Measurements from ENCODE around the gene CD40LG. TPM values are rescaled to one million over a fixed set of nuclear protein-coding genes. Genes with fewer than 3 reads are reported as not detected.
A peak's percentile ranks its signal among the peaks of the same experiment; 100 is the strongest.

The CD40LG gene
- total RNA-seq, 1 donor from 2014 or later, result not detected

DNA sequence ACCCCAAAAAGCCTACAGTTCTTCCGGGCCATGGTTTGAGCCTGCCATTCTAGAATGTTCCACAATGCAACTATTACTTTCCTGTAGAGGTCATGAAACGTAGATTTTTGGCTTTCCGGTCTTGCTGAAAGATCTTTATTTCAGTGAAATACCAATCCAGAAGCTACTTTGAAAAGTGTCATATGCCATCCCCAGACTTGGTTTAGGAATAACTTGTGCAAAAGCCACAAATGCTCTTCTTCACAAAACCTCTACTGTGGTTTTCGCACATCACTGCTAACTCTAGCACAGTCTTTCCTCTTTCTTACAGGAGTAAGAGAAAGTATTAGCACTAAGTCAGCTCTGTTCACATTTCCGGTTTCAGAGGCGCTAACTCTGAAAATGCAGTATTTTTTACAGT is 12.7 kb upstream of the CD40LG start:
- H3K36me3 ChIP-seq, result no peaks in the 10 kb centered on the region
- no peaks in the 10 kb centered on the region for H3K79me2 ChIP-seq (ENCODE audit: low read depth)
- H3K4me2 ChIP-seq, result peak overlapping the region; percentile 62
- H3K4me1 ChIP-seq, result peaks cover 17% of the 10 kb centered on the region
- no peaks in the 10 kb centered on the region for H4K20me1 ChIP-seq (ENCODE audit: low read depth)
- no peak overlapping the region for H3K27ac ChIP-seq
- H3K4me1 Mint-ChIP-seq, result peaks cover 15% of the 10 kb centered on the region
- H3K27ac Mint-ChIP-seq, result no peak overlapping the region
- DNase-seq (ENCODE audit: low spot score), result no peak
- H3K36me3 Mint-ChIP-seq, result no peaks in the 10 kb centered on the region
- H3K4me3 ChIP-seq, result no peak overlapping the region
- H3K9me3 ChIP-seq (ENCODE audit: low read depth), result peaks cover 5% of the 10 kb centered on the region
- H2AFZ ChIP-seq (replicated peaks), result no peak overlapping the region
- H3K4me3 Mint-ChIP-seq, result no peak overlapping the region
- peaks cover 2% of the 10 kb centered on the region for H3K27me3 Mint-ChIP-seq (ENCODE audit: insufficient read depth, low read depth)
- peaks cover 7% of the 10 kb centered on the region for H3K9me3 Mint-ChIP-seq
- H3F3A ChIP-seq (ENCODE audit: low read depth), result peaks cover 20% of the 10 kb centered on the region
- no peaks in the 10 kb centered on the region for H3K27me3 ChIP-seq
- no peak for TF ChIP-seq EZH2 (IDR thresholded peaks at IDR 0.05)
- no peak for TF ChIP-seq EZH2phosphoT487 (IDR thresholded peaks at IDR 0.05)
- TF ChIP-seq, protein P1, sequence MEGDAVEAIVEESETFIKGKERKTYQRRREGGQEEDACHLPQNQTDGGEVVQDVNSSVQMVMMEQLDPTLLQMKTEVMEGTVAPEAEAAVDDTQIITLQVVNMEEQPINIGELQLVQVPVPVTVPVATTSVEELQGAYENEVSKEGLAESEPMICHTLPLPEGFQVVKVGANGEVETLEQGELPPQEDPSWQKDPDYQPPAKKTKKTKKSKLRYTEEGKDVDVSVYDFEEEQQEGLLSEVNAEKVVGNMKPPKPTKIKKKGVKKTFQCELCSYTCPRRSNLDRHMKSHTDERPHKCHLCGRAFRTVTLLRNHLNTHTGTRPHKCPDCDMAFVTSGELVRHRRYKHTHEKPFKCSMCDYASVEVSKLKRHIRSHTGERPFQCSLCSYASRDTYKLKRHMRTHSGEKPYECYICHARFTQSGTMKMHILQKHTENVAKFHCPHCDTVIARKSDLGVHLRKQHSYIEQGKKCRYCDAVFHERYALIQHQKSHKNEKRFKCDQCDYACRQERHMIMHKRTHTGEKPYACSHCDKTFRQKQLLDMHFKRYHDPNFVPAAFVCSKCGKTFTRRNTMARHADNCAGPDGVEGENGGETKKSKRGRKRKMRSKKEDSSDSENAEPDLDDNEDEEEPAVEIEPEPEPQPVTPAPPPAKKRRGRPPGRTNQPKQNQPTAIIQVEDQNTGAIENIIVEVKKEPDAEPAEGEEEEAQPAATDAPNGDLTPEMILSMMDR (IDR thresholded peaks at IDR 0.05), result no peak
- no peak overlapping the region for H3K9ac ChIP-seq

DNA sequence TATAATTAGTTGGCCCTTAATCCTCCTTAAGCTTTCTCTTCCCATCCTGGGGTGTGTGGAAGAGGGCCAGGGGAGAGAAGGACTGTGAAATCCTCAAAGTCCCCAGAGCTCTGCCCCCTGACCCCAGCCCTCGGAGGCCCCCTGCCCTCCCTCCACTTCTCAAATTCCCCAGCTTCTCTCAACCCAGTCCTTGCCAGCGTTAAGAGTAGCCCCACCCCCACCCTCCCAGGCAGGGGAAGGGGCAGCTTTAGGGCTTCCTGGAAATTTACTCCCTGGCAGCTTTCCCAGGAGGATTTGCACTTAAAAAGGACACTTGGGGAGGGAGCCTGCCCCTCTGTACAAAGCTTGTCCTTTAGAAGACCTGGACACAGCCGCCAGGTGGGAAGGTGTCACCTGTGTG is 11.8 kb upstream of the CD40LG start:
- Mint-ChIP-seq H3K4me1 (peaks cover 15% of the 10 kb centered on the region), H3K27ac (no peak overlapping the region), H3K4me3 (no peak overlapping the region), H3K9me3 (peaks cover 7% of the 10 kb centered on the region), H3K27me3 (ENCODE audit: insufficient read depth, low read depth) (peaks cover 2% of the 10 kb centered on the region), H3K36me3 (no peaks in the 10 kb centered on the region)
- Histone ChIP-seq H3F3A (ENCODE audit: low read depth) (peaks cover 20% of the 10 kb centered on the region), H4K20me1 (ENCODE audit: low read depth) (no peaks in the 10 kb centered on the region), H3K27me3 (no peaks in the 10 kb centered on the region), H3K4me2 (peak overlapping the region; percentile 62), H3K4me1 (peaks cover 17% of the 10 kb centered on the region), H3K9me3 (ENCODE audit: low read depth) (peaks cover 5% of the 10 kb centered on the region), H3K27ac (peak overlapping the region; percentile 88), H3K79me2 (ENCODE audit: low read depth) (no peaks in the 10 kb centered on the region), H3K36me3 (no peaks in the 10 kb centered on the region), H3K9ac (no peak overlapping the region), H2AFZ (replicated peaks) (no peak overlapping the region), H3K4me3 (no peak overlapping the region)
- DNase-seq (ENCODE audit: low spot score), result peak; percentile 83
- TF ChIP-seq EZH2phosphoT487 (IDR thresholded peaks at IDR 0.05), result no peak
- TF ChIP-seq, protein P1 (IDR thresholded peaks at IDR 0.05), result no peak
- no peak for TF ChIP-seq EZH2 (IDR thresholded peaks at IDR 0.05)

DNA sequence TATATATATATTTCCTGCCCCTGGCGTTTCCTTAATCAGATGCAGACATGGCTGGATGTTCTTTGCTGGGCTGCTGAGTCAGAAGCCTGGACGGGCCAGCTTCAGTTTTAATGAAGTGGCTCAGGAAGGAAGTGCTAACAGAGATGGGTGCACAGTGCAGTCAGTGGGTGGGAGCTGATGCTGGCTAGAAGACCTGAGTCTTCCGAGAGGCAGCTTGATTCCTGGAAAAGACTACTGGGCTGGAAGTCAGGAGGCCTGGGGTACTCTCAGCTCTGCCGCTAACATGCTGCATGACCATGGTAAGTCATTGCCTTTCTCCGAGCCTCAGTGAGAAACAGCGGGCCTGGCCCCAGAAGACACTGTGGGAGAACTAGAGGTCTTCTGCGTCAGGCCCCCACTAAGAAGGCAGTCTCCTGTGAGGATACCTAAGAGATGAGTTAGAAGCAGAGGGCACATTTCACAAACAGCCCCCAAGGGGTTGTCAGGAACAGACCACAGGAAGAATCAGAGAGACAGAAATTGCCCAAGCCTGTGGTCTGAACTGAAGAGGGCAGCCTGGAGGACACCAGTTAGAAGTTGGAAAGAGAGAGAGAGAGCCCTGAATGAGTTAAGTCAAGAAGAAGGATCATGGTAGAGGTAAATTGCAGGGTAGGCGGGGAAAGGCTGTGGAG is 8.3 kb upstream of the CD40LG start:
- H3K27ac ChIP-seq, result no peak overlapping the region
- no peak for DNase-seq (ENCODE audit: low spot score)
- no peaks in the 10 kb centered on the region for H3K36me3 Mint-ChIP-seq
- H3K27me3 Mint-ChIP-seq (ENCODE audit: insufficient read depth, low read depth), result peaks cover 4% of the 10 kb centered on the region
- H3K9me3 ChIP-seq (ENCODE audit: low read depth), result peaks cover 5% of the 10 kb centered on the region
- H3F3A ChIP-seq (ENCODE audit: low read depth), result peaks cover 18% of the 10 kb centered on the region
- no peak overlapping the region for H2AFZ ChIP-seq (replicated peaks)
- no peak overlapping the region for H3K4me3 Mint-ChIP-seq
- H3K27ac Mint-ChIP-seq, result no peak overlapping the region
- H4K20me1 ChIP-seq (ENCODE audit: low read depth), result no peaks in the 10 kb centered on the region
- H3K27me3 ChIP-seq, result no peaks in the 10 kb centered on the region
- no peak overlapping the region for H3K4me3 ChIP-seq
- TF ChIP-seq, protein P1 (IDR thresholded peaks at IDR 0.05), result no peak
- TF ChIP-seq EZH2 (IDR thresholded peaks at IDR 0.05), result no peak
- no peak for TF ChIP-seq EZH2phosphoT487 (IDR thresholded peaks at IDR 0.05)
- peaks cover 15% of the 10 kb centered on the region for H3K4me1 ChIP-seq
- H3K4me1 Mint-ChIP-seq, result peaks cover 15% of the 10 kb centered on the region
- no peaks in the 10 kb centered on the region for H3K36me3 ChIP-seq
- peaks cover 7% of the 10 kb centered on the region for H3K9me3 Mint-ChIP-seq
- H3K4me2 ChIP-seq, result no peak overlapping the region
- H3K79me2 ChIP-seq (ENCODE audit: low read depth), result no peaks in the 10 kb centered on the region
- no peak overlapping the region for H3K9ac ChIP-seq
